ENCODE results near the gene GPR176. TPM values are rescaled to one million over a fixed set of nuclear protein-coding genes. Genes with fewer than 3 reads are reported as not detected.

GPR176 gene
- polyA plus RNA-seq, 4 donors, result 4.8 to 15.7 (median 13.9) TPM

GRCh38 chr15:39752246-39752645 is 167.8 kb downstream of the GPR176 start:
- DNase-seq (ENCODE audit: low read depth in 4 of 4, low spot score in 3 of 4), result no peak

Other genes with a start within 250 kb of the GPR176 start
- 1 to 10 TPM in 3 of 4 donors, under 1 TPM in 1; 0.26 to 4.0 (median 1.8) TPM for gene FSIP1, start 137.4 kb downstream of the GPR176 start, polyA plus RNA-seq (ENCODE audit: insufficient read length in 4 of 4)
- gene EIF2AK4, start 13.8 kb upstream of the GPR176 start, polyA plus RNA-seq (ENCODE audit: insufficient read length in 4 of 4), result 10 to 100 TPM; 54.4 to 68.3 (median 54.8) TPM
- gene SRP14, start 118.9 kb upstream of the GPR176 start, polyA plus RNA-seq (ENCODE audit: insufficient read length in 4 of 4), result 100 to 1,000 TPM; 477 to 639 (median 543) TPM
- 10 to 100 TPM; 22.2 to 46.7 (median 37.1) TPM for gene BMF, start 188.6 kb upstream of the GPR176 start, polyA plus RNA-seq (ENCODE audit: insufficient read length in 4 of 4)
- 10 to 100 TPM; 27.0 to 33.2 (median 31.6) TPM for gene BUB1B, start 240.8 kb upstream of the GPR176 start, polyA plus RNA-seq (ENCODE audit: insufficient read length in 4 of 4)

Data from left renal pelvis (tissue), 4 donors.